Activated T-helper 17 cell treated with anti-CD3 and anti-CD28 coated beads, Interleukin-2, amount 50 U/mL, for 72 hours (primary cell): Measurements from ENCODE around the gene TLX1. TPM values are rescaled to one million over a fixed set of nuclear protein-coding genes. Genes with fewer than 3 reads are reported as not detected.
A peak's percentile ranks its signal among the peaks of the same experiment; 100 is the strongest.

Experiments used
- ATAC-seq: fragments of 150-1000 bp; cut with Tn5 transposase; replicated peaks from 2 replicates; pipeline ENCODE4 v1.10.0; 2021; ENCODE audit warnings: mild to moderate bottlenecking, moderate library complexity
- H3K27ac Mint-ChIP-seq: one replicate; pipeline ENCODE4 v1.8.0; 2022; ENCODE audit warnings: mixed read lengths
- H3K27me3 Mint-ChIP-seq: one replicate; pipeline ENCODE4 v1.8.0; 2022; ENCODE audit warnings: mixed read lengths
- H3K36me3 Mint-ChIP-seq: one replicate; pipeline ENCODE4 v1.8.0; 2022; ENCODE audit warnings: low read depth, mild to moderate bottlenecking, mixed read lengths
- H3K4me1 Mint-ChIP-seq: one replicate; pipeline ENCODE4 v1.8.0; 2022; ENCODE audit warnings: mixed read lengths
- H3K4me3 Mint-ChIP-seq: one replicate; pipeline ENCODE4 v1.8.0; 2022; ENCODE audit warnings: mild to moderate bottlenecking, mixed read lengths
- H3K9me3 Mint-ChIP-seq: one replicate; pipeline ENCODE4 v1.8.0; 2022; ENCODE audit warnings: mixed read lengths
- total RNA-seq, 2 donors: library from RNA; stranded (reverse); gene quantifications; one replicate each; pipeline ENCODE4 v1.2.3, GENCODE V29; 2022

TLX1 gene
- not detected for total RNA-seq

DNA sequence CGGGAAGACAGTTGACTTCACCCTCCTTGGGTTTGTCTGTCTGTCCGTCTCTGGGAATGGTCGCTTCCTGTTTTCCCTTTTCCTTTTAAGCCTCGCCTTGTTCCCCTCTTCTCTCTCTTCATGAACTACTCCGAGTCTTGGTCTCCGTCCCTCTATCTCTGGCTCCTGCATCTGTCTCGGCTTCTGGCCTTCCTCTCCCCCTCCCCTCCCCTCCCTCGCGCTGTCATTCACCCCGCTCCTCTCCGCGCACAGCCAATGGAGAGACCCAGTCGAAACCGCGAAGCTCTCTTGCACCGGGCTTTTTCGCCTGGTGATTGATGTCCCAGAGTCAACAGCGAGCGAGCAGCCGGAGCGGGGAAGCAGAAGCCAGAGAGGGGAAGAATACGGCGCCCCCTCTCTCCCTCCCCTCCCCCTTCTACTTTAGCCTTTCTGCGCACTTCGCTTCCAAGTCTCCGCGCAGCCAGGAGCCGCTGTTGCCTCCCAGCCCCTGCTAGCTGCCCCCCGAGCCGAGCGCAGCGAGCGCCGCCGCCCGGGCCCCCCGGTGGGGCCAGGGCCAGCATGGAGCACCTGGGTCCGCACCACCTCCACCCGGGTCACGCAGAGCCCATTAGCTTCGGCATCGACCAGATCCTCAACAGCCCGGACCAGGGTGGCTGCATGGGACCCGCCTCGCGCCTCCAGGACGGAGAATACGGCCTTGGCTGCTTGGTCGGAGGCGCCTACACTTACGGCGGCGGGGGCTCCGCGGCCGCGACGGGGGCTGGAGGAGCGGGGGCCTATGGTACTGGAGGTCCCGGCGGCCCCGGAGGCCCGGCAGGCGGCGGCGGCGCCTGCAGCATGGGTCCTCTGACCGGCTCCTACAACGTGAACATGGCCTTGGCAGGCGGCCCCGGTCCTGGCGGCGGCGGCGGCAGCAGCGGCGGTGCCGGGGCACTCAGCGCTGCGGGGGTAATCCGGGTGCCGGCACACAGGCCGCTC, at the start of gene TLX1:
TLX1 (plus strand) TSS at position 317 of the 978 bp plus-strand sequence; CDS start at position 559, 242 bp downstream.
- Mint-ChIP-seq H3K4me3 (peak within 1 kb of the TSS; percentile 55), H3K36me3 (peaks cover 15% of the 10 kb centered on the region), H3K27me3 (peaks cover 71% of the 10 kb centered on the region), H3K9me3 (no peaks in the 10 kb centered on the region), H3K27ac (no peak within 1 kb of the TSS), H3K4me1 (peaks cover 7% of the 10 kb centered on the region)
- peak; percentile 35 for ATAC-seq

DNA sequence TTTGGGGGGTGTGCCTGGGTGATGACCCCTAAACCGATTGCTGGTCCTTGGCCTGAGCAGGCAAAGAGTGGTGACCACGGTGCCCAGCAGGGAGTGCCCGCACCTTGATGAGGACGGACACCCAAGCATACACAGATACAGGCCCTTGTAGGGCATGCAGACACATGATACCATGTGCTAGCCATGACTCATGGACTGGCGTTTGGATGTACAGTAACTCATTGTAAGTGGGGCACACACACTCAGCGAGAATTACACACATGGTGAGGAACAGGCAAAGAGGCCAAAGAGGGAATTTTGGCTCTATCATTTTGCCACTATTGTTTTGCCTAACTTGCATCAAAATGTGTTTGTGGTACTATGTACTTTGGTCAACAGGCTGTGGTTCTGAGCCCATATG, 45.3 kb upstream of the TLX1 start:
- H3K27ac Mint-ChIP-seq, result no peak overlapping the region
- no peaks in the 10 kb centered on the region for H3K36me3 Mint-ChIP-seq
- no peak overlapping the region for H3K4me3 Mint-ChIP-seq
- peaks cover 37% of the 10 kb centered on the region for H3K27me3 Mint-ChIP-seq
- H3K9me3 Mint-ChIP-seq, result no peaks in the 10 kb centered on the region
- no peaks in the 10 kb centered on the region for H3K4me1 Mint-ChIP-seq
- no peak for ATAC-seq

- Mint-ChIP-seq H3K27me3 (peaks cover 41% of the 10 kb centered on the region), H3K36me3 (no peaks in the 10 kb centered on the region)
These were observed 43.7 kb upstream of the TLX1 start for GRCh38 chr10:101087376-101087775.

GRCh38 chr10:101087965-101088364, 43.1 kb upstream of the TLX1 start:
- Mint-ChIP-seq H3K9me3 (no peaks in the 10 kb centered on the region), H3K4me1 (no peaks in the 10 kb centered on the region), H3K27ac (no peak overlapping the region), H3K27me3 (peaks cover 46% of the 10 kb centered on the region), H3K36me3 (no peaks in the 10 kb centered on the region), H3K4me3 (no peak overlapping the region)
- ATAC-seq, result no peak

More at GRCh38 chr10:101087376-101087775, 43.7 kb upstream of the TLX1 start:
- H3K4me3 Mint-ChIP-seq, result no peak overlapping the region
- H3K27ac Mint-ChIP-seq, result no peak overlapping the region
- no peaks in the 10 kb centered on the region for H3K9me3 Mint-ChIP-seq
- ATAC-seq, result no peak
- no peaks in the 10 kb centered on the region for H3K4me1 Mint-ChIP-seq

GRCh38 chr10:101089520-101090299, 41.4 kb upstream of the TLX1 start:
- H3K9me3 Mint-ChIP-seq, result no peaks in the 10 kb centered on the region
- no peaks in the 10 kb centered on the region for H3K4me1 Mint-ChIP-seq
- H3K27me3 Mint-ChIP-seq, result peaks cover 41% of the 10 kb centered on the region
- no peak overlapping the region for H3K27ac Mint-ChIP-seq
- H3K4me3 Mint-ChIP-seq, result no peak overlapping the region
- no peak for ATAC-seq
- H3K36me3 Mint-ChIP-seq, result no peaks in the 10 kb centered on the region

- H3K27ac Mint-ChIP-seq, result no peak overlapping the region
- no peaks in the 10 kb centered on the region for H3K9me3 Mint-ChIP-seq
- no peaks in the 10 kb centered on the region for H3K36me3 Mint-ChIP-seq
- ATAC-seq, result no peak
- no peaks in the 10 kb centered on the region for H3K4me1 Mint-ChIP-seq
- no peak overlapping the region for H3K4me3 Mint-ChIP-seq
- peaks cover 45% of the 10 kb centered on the region for H3K27me3 Mint-ChIP-seq
These were observed 40.5 kb upstream of the TLX1 start for GRCh38 chr10:101090597-101090996.

- Mint-ChIP-seq H3K27ac (no peak overlapping the region), H3K9me3 (no peaks in the 10 kb centered on the region), H3K4me1 (no peaks in the 10 kb centered on the region), H3K4me3 (no peak overlapping the region), H3K36me3 (no peaks in the 10 kb centered on the region), H3K27me3 (peaks cover 47% of the 10 kb centered on the region)
- no peak for ATAC-seq
These were observed 39.4 kb upstream of the TLX1 start for GRCh38 chr10:101091546-101092290.

DNA sequence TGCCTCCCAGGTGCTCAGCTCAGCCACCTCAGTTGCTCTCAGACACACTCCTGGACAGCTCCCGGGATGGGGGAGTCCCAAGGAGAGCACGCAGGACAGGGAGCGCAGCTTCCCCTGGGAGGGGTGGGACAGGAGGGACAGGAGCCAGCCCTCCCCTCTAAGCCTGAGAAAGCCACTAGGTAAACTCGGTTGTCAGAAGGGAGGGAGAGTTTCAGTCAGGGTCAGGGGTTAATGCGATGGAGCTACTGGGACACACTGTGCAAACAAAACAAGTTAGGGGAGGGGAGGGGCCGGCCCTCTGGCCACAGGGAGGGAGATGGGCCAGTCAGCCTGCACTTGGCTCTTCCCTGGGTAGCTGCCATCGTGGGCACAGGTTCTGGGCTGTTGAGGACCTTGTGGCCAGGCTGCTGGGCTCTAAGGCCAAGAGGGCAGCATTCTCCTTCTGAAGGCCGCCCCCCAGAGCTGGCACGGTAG, 38.2 kb upstream of the TLX1 start:
- H3K36me3 Mint-ChIP-seq, result no peaks in the 10 kb centered on the region
- H3K27ac Mint-ChIP-seq, result no peak overlapping the region
- no peak for ATAC-seq
- H3K27me3 Mint-ChIP-seq, result peaks cover 42% of the 10 kb centered on the region
- no peaks in the 10 kb centered on the region for H3K9me3 Mint-ChIP-seq
- no peaks in the 10 kb centered on the region for H3K4me1 Mint-ChIP-seq
- H3K4me3 Mint-ChIP-seq, result no peak overlapping the region

DNA sequence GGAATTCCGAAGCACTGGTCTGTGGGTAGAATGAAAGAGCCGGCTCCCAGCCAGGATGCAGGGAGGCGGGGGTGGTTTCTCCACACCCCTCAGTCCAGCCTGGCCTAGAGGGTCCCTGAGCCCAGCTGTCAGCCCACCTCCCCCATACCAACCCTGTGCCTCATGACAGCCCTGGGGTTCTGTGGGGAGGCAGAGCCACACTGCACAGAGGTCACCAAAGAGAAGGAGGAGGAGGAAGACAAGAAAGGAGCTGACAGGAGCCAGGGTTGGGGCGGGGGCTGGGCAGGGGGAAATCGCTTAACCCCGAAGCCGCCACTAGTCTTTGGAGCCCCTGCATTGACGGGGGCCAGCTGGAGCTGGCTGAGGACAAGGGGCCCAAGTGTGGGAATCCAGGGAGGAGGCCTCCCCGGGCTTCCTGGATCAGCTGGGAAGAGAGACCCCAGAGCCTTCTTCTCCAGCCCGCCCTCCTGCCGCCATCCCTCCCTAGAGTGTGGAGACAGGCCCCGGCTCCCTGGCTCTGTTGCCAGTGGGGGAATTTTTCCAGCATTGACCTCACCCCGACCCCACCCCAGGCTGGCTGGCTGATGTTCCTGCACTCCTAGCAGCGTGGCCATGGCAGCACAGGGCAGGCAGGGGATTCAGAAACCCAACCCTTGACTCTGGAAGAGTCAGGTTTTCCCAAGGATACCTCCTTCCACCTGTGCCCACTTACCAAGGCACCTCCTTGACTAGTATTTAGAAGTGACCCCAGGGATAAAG, 36.8 kb upstream of the TLX1 start:
- H3K36me3 Mint-ChIP-seq, result no peaks in the 10 kb centered on the region
- no peak overlapping the region for H3K27ac Mint-ChIP-seq
- no peak for ATAC-seq
- no peaks in the 10 kb centered on the region for H3K4me1 Mint-ChIP-seq
- H3K27me3 Mint-ChIP-seq, result peaks cover 43% of the 10 kb centered on the region
- H3K9me3 Mint-ChIP-seq, result no peaks in the 10 kb centered on the region
- no peak overlapping the region for H3K4me3 Mint-ChIP-seq

- Mint-ChIP-seq H3K36me3 (no peaks in the 10 kb centered on the region), H3K4me3 (no peak overlapping the region), H3K9me3 (no peaks in the 10 kb centered on the region), H3K27me3 (peaks cover 50% of the 10 kb centered on the region), H3K4me1 (no peaks in the 10 kb centered on the region), H3K27ac (no peak overlapping the region)
- no peak for ATAC-seq
These were observed 36.1 kb upstream of the TLX1 start for GRCh38 chr10:101095004-101095403.

DNA sequence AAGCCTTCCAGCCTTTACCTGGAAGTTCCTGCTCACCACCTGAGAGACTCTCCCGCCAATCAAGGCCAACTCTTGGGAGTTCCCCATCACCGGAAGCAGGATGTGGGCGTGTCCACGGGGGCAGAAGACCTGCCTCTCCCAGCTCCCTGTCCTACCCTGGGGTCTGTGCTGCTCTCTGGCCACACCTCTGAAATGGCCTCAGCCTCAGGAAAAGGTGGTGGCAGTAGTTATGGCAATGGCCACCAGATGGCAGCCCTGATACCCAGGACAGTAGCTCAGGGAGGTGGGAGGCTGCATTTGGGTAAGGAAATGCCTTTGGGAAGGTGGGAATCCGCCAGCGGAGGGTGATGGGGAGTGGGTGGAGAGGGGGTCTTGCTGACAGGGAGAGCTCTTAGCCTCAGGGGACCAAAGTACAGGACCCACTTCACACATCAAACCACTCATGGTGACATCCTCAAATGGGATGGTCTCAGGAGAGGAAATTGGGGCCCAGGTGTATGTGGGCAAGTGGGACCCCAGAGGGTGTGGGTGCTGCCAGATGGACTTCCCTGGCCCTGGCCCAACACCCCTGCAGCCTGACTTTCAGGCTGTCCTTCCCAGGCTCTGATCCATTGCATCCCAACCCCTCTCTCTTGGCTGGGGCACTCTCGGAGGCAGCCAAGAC, 35.4 kb upstream of the TLX1 start:
- H3K27me3 Mint-ChIP-seq, result peaks cover 47% of the 10 kb centered on the region
- H3K27ac Mint-ChIP-seq, result no peak overlapping the region
- no peaks in the 10 kb centered on the region for H3K36me3 Mint-ChIP-seq
- H3K4me1 Mint-ChIP-seq, result no peaks in the 10 kb centered on the region
- ATAC-seq, result peak; percentile 92
- H3K9me3 Mint-ChIP-seq, result no peaks in the 10 kb centered on the region
- no peak overlapping the region for H3K4me3 Mint-ChIP-seq

- Mint-ChIP-seq H3K4me3 (no peak overlapping the region), H3K4me1 (no peaks in the 10 kb centered on the region), H3K36me3 (no peaks in the 10 kb centered on the region), H3K9me3 (no peaks in the 10 kb centered on the region), H3K27me3 (peaks cover 42% of the 10 kb centered on the region), H3K27ac (no peak overlapping the region)
- ATAC-seq, result no peak
These were observed 34.7 kb upstream of the TLX1 start for GRCh38 chr10:101096378-101096777.

- Mint-ChIP-seq H3K36me3 (no peaks in the 10 kb centered on the region), H3K27me3 (peaks cover 41% of the 10 kb centered on the region), H3K4me1 (no peaks in the 10 kb centered on the region), H3K4me3 (no peak overlapping the region), H3K9me3 (no peaks in the 10 kb centered on the region), H3K27ac (no peak overlapping the region)
- no peak for ATAC-seq
These were observed 33.2 kb upstream of the TLX1 start for GRCh38 chr10:101097881-101098280.
